Neural cell (in vitro differentiated cells): ENCODE measurements around the gene RAD51B. TPM values are rescaled to one million over a fixed set of nuclear protein-coding genes. Genes with fewer than 3 reads are reported as not detected.

Source experiments
- H2AFZ ChIP-seq: fragments of 200-600, 300-800 bp; sonication (generic), shearing (Covaris generic); 2 replicates; pipeline ENCODE4 v1.6.0; 2014; ENCODE audit warnings: low read depth, mild to moderate bottlenecking, antibody characterized with exemption, low read length, moderate library complexity
- H3F3A ChIP-seq: fragments of 200-600 bp; shearing (Covaris generic); 2 replicates; pipeline ENCODE4 v1.6.1; 2016; ENCODE audit warnings: mild to moderate bottlenecking, moderate library complexity, mixed read lengths, antibody characterized with exemption, low read length; ENCODE audit not compliant: insufficient read depth, poor library complexity, severe bottlenecking
- H3K27ac ChIP-seq: fragments of 200-600, 300-800 bp; sonication (generic), shearing (Covaris generic); 2 replicates; pipeline ENCODE4 v1.5.1; 2014; ENCODE audit warnings: mild to moderate bottlenecking, low read length, moderate library complexity
- H3K27me3 ChIP-seq: fragments of 300-800, 200-600 bp; sonication (generic), shearing (Covaris generic); 2 replicates; pipeline ENCODE4 v1.6.0; 2014; ENCODE audit warnings: mild to moderate bottlenecking, low read depth, low read length, moderate library complexity; ENCODE audit not compliant: insufficient read depth
- H3K36me3 ChIP-seq: fragments of 300-800, 200-600 bp; sonication (generic), shearing (Covaris generic); 2 replicates; pipeline ENCODE4 v1.5.1; 2014; ENCODE audit warnings: mild to moderate bottlenecking, antibody characterized with exemption, low read length, moderate library complexity; ENCODE audit not compliant: insufficient read depth
- H3K4me2 ChIP-seq: fragments of 300-800, 200-600 bp; sonication (generic), shearing (Covaris generic); 2 replicates; pipeline ENCODE4 v1.6.0; 2014; ENCODE audit warnings: mild to moderate bottlenecking, low read length
- H3K4me3 ChIP-seq: fragments of 300-800, 200-600 bp; sonication (generic), shearing (Covaris generic); 2 replicates; pipeline ENCODE4 v1.5.1; 2014; ENCODE audit warnings: mild to moderate bottlenecking, low read length, moderate library complexity
- H3K79me2 ChIP-seq: fragments of 200-600 bp; shearing (Covaris generic); replicated peaks from 2 replicates; pipeline ENCODE4 v1.6.0; 2014; ENCODE audit warnings: mild to moderate bottlenecking, low read length, moderate library complexity; ENCODE audit not compliant: insufficient read depth
- H3K9ac ChIP-seq: fragments of 300-800, 200-600 bp; sonication (generic), shearing (Covaris generic); 2 replicates; pipeline ENCODE4 v1.6.1; 2016; ENCODE audit warnings: mild to moderate bottlenecking, low read length, mixed read lengths
- H3K9me2 ChIP-seq: fragments of 200-600 bp; shearing (Covaris generic); 2 replicates; pipeline ENCODE4 v1.6.1; 2016; ENCODE audit warnings: mild to moderate bottlenecking, low read length, mixed read lengths; ENCODE audit not compliant: insufficient read depth
- H3K9me3 ChIP-seq: fragments of 200-600, 300-800 bp; sonication (generic), shearing (Covaris generic); 2 replicates; pipeline ENCODE4 v1.6.1; 2016; ENCODE audit warnings: mild to moderate bottlenecking, mixed run types, low read length, moderate library complexity, mixed read lengths
- H4K20me1 ChIP-seq: fragments of 200-600 bp; shearing (Covaris generic); 2 replicates; pipeline ENCODE4 v1.6.1; 2016; ENCODE audit warnings: mild to moderate bottlenecking, mixed run types; ENCODE audit not compliant: insufficient read depth
- CTCF ChIP-seq: fragments of 450-650 bp; IDR thresholded peaks from 2 replicates; pipeline ENCODE4 v1.5.1; 2014; ENCODE audit warnings: antibody characterized with exemption, mild to moderate bottlenecking, moderate library complexity; ENCODE audit not compliant: poor library complexity, severe bottlenecking
- EP300 ChIP-seq: fragments of 450-650 bp; conservative IDR thresholded peaks from 2 replicates; pipeline ENCODE4 v1.6.1; 2014; ENCODE audit warnings: antibody characterized with exemption, mild to moderate bottlenecking, moderate library complexity; ENCODE audit not compliant: poor library complexity, severe bottlenecking
- EZH2 ChIP-seq: fragments of 200-600, 300-800 bp; shearing (Covaris generic), sonication (generic); IDR thresholded peaks from 2 replicates; pipeline ENCODE4 v1.6.1; 2014; ENCODE audit warnings: antibody characterized with exemption, low read length, borderline replicate concordance, mild to moderate bottlenecking; ENCODE audit not compliant: insufficient read depth, poor library complexity, severe bottlenecking
- MXI1 ChIP-seq: fragments of 450-650 bp; conservative IDR thresholded peaks from 2 replicates; pipeline ENCODE4 v1.6.1; 2014; ENCODE audit warnings: antibody characterized with exemption, mild to moderate bottlenecking; ENCODE audit not compliant: poor library complexity, severe bottlenecking
- POLR2AphosphoS5 ChIP-seq: IDR thresholded peaks from 2 replicates; pipeline ENCODE4 v1.6.1; 2012
- RAD21 ChIP-seq: fragments of 450-650 bp; conservative IDR thresholded peaks from 2 replicates; pipeline ENCODE4 v1.6.1; 2014; ENCODE audit warnings: antibody characterized with exemption, mild to moderate bottlenecking, moderate library complexity
- REST ChIP-seq: IDR thresholded peaks from 2 replicates; pipeline ENCODE4 v1.6.1; 2012; ENCODE audit warnings: borderline replicate concordance
- SMC3 ChIP-seq: fragments of 450-650 bp; conservative IDR thresholded peaks from 2 replicates; pipeline ENCODE4 v1.6.1; 2014; ENCODE audit warnings: antibody characterized with exemption, mild to moderate bottlenecking, moderate library complexity; ENCODE audit not compliant: poor library complexity
- TAF1 ChIP-seq: IDR thresholded peaks from 2 replicates; pipeline ENCODE4 v1.6.1; 2012; ENCODE audit warnings: low read depth
- polyA plus RNA-seq: library from polyadenylated mRNA; depleted of rRNA; stranded (reverse); fragments of >200 nt; gene quantifications from 2 replicates; pipeline ENCODE4 v1.2.3, GENCODE V29; 2014

Gene RAD51B
- polyA plus RNA-seq, 1 donor from 2014 or later, result 3.1 TPM

- Histone ChIP-seq H3K27ac (no peak overlapping the region), H3K9me3 (no peaks in the 10 kb centered on the region), H3K9me2 (no peaks in the 10 kb centered on the region), H3K79me2 (no peaks in the 10 kb centered on the region), H3F3A (no peaks in the 10 kb centered on the region), H3K4me2 (no peak overlapping the region), H4K20me1 (no peaks in the 10 kb centered on the region), H3K36me3 (no peaks in the 10 kb centered on the region), H2AFZ (no peak overlapping the region), H3K27me3 (no peaks in the 10 kb centered on the region), H3K4me3 (no peak overlapping the region), H3K9ac (no peak overlapping the region)
- TF ChIP-seq EP300, result no peak
- no peak for TF ChIP-seq EZH2
- TF ChIP-seq CTCF, result no peak
- TF ChIP-seq TAF1, result no peak
- TF ChIP-seq MXI1, result no peak
- no peak for TF ChIP-seq POLR2AphosphoS5
- no peak for TF ChIP-seq SMC3
- TF ChIP-seq RAD21, result no peak
- TF ChIP-seq REST, result no peak
Observed at GRCh38 chr14:68424443-68425172, 605.0 kb downstream of the RAD51B start.

GRCh38 chr14:68426661-68427549, 607.3 kb downstream of the RAD51B start:
- Histone ChIP-seq H3K4me3 (no peak overlapping the region), H3K9me2 (no peaks in the 10 kb centered on the region), H3K9me3 (no peaks in the 10 kb centered on the region), H3K9ac (no peak overlapping the region), H3K27ac (no peak overlapping the region), H3F3A (no peaks in the 10 kb centered on the region), H3K4me2 (no peak overlapping the region), H3K36me3 (no peaks in the 10 kb centered on the region), H3K79me2 (no peaks in the 10 kb centered on the region), H2AFZ (no peak overlapping the region), H3K27me3 (no peaks in the 10 kb centered on the region), H4K20me1 (no peaks in the 10 kb centered on the region)
- TF ChIP-seq RAD21, result no peak
- no peak for TF ChIP-seq POLR2AphosphoS5
- no peak for TF ChIP-seq SMC3
- TF ChIP-seq CTCF, result no peak
- TF ChIP-seq EZH2, result no peak
- no peak for TF ChIP-seq EP300
- no peak for TF ChIP-seq TAF1
- no peak for TF ChIP-seq REST
- no peak for TF ChIP-seq MXI1
